HepG2 (cell line): Measurements from ENCODE around the gene CDC14A. TPM values are rescaled to one million over a fixed set of nuclear protein-coding genes. Genes with fewer than 3 reads are reported as not detected.
A peak's percentile ranks its signal among the peaks of the same experiment; 100 is the strongest.

Source experiments
- ATAC-seq: fragments of 200-7000 bp; cut with Tn5 transposase; 3 replicates; pipeline ENCODE4 v1.9.1; 2020; ENCODE audit warnings: mild to moderate bottlenecking, moderate library complexity
- BruUV-seq: library from RNA; stranded (reverse); fragments of 400-500 nt; replicated peaks from 2 replicates; lab custom pipeline; 2021; lab: Mats Ljungman, UMichigan
- CTCF ChIA-PET: fragments of 300-600 bp; formaldehyde crosslinking; extraction: SDS; loops from one replicate; lab custom pipeline; 2021; ENCODE audit warnings: low total read pairs, inconsistent platforms, low intra/inter-chr PET ratio; lab: Yijun Ruan, JAX
- POLR2A ChIA-PET: fragments of 350-600 bp; sonication (Branson Sonifier 250); formaldehyde crosslinking; loops from one replicate; lab custom pipeline; 2020; ENCODE audit warnings: antibody characterized with exemption, inconsistent platforms; lab: Yijun Ruan, JAX
- DNase-seq: peaks from one replicate; pipeline ENCODE4 v3.0.0-alpha.2; 2015; ENCODE audit warnings: low spot score
- FAIRE-seq: peaks from 3 replicates; lab custom pipeline; 2011; peaks lifted over from hg19 to GRCh38; lab: Jason Lieb, UNC
- H2AFZ ChIP-seq: one replicate; pipeline ENCODE4 v1.6.1; 2011; ENCODE audit warnings: low read length, inconsistent platforms
- H3K27ac ChIP-seq: fragments of 300-600 bp; 3 replicates; pipeline ENCODE4 v1.8.0; 2011; ENCODE audit warnings: mixed run types, mild to moderate bottlenecking, mixed read lengths, low read length, inconsistent platforms; ENCODE audit not compliant: insufficient read depth; ENCODE audit errors: extremely low read length
- H3K27me3 ChIP-seq, 2 experiments: fragments of 200-600 bp in 1 of 2; 2 replicates in 1 of 2; 3 replicates in 1 of 2; pipeline versions ENCODE4 v1.6.0 to v1.8.0; 2011; ENCODE audit warnings: low read length in 2 of 2, mild to moderate bottlenecking in 2 of 2, moderate library complexity in 2 of 2, inconsistent platforms in 1 of 2; ENCODE audit not compliant: insufficient read depth in 2 of 2, control insufficient read depth in 1 of 2
- H3K36me3 ChIP-seq, 2 experiments: fragments of 200-600 bp in 1 of 2; replicated peaks in 1 of 2; 2 replicates in 1 of 2; 3 replicates in 1 of 2; pipeline versions ENCODE4 v1.5.1 to v1.8.0; 2011; ENCODE audit warnings: low read length in 2 of 2, inconsistent platforms in 1 of 2; ENCODE audit not compliant: insufficient read depth in 2 of 2, control insufficient read depth in 1 of 2
- H3K4me1 ChIP-seq: 2 replicates; pipeline ENCODE4 v1.5.1; 2012; ENCODE audit warnings: low read length, inconsistent platforms; ENCODE audit not compliant: insufficient read depth
- H3K4me2 ChIP-seq: 2 replicates; pipeline ENCODE4 v1.6.0; 2011; ENCODE audit warnings: low read depth, low read length, inconsistent platforms
- H3K4me3 ChIP-seq, 3 experiments: fragments of 200-600 bp in 1 of 3; sonication (generic), shearing (Covaris generic) in 1 of 3; replicated peaks in 1 of 3; 2 replicates each; pipeline ENCODE4 v1.5.1; 2011 to 2016; ENCODE audit warnings: low read length in 3 of 3, inconsistent platforms in 2 of 3, low read depth in 2 of 3, mild to moderate bottlenecking in 2 of 3, control low read depth in 1 of 3, mixed read lengths in 1 of 3; ENCODE audit not compliant: insufficient read depth in 1 of 3
- H3K79me2 ChIP-seq: one replicate; pipeline ENCODE4 v1.6.1; 2011; ENCODE audit warnings: low read length, inconsistent platforms; ENCODE audit not compliant: insufficient read depth
- H3K9ac ChIP-seq: 2 replicates; pipeline ENCODE4 v1.6.0; 2011; ENCODE audit warnings: mild to moderate bottlenecking, low read depth, low read length, inconsistent platforms; ENCODE audit not compliant: insufficient read depth
- H3K9me3 ChIP-seq: 2 replicates; pipeline ENCODE4 v1.5.1; 2012; ENCODE audit warnings: mild to moderate bottlenecking, low read length
- H4K20me1 ChIP-seq: 2 replicates; pipeline ENCODE4 v1.6.0; 2011; ENCODE audit warnings: inconsistent platforms, mild to moderate bottlenecking, low read length, moderate library complexity; ENCODE audit not compliant: insufficient read depth
- CEBPB ChIP-seq: IDR thresholded peaks from 2 replicates; pipeline ENCODE4 v1.6.1; 2011; ENCODE audit warnings: low read depth, low read length, improper control_type of control experiment, borderline replicate concordance
- EEA1 ChIP-seq: sonication (generic); formaldehyde crosslinking; IDR thresholded peaks from 2 replicates; pipeline ENCODE4 v1.5.1; 2020; ENCODE audit warnings: mild to moderate bottlenecking, missing genetic modification reagents, borderline replicate concordance
- HDAC2 ChIP-seq: sonication (generic); formaldehyde crosslinking; IDR thresholded peaks from 2 replicates; pipeline ENCODE4 v1.4.0; 2020; ENCODE audit warnings: missing genetic modification reagents
- LCORL ChIP-seq, 2 experiments: fragments of 450-650 bp in 1 of 2; sonication (generic) in 1 of 2; formaldehyde crosslinking in 1 of 2; IDR thresholded peaks; 2 replicates each; pipeline versions ENCODE4 v1.5.0 to v1.6.1; 2017 to 2020; ENCODE audit warnings: antibody characterized with exemption in 1 of 2, missing genetic modification reagents in 1 of 2
- MAX ChIP-seq: IDR thresholded peaks from 2 replicates; pipeline ENCODE4 v1.6.1; 2012; ENCODE audit warnings: inconsistent platforms
- NCOR1 ChIP-seq: fragments of 200-600 bp; sonication (generic); IDR thresholded peaks from 2 replicates; pipeline ENCODE4 v1.7.0; 2017; ENCODE audit warnings: antibody characterized with exemption, low read length, borderline replicate concordance
- SETDB1 ChIP-seq: sonication (generic); formaldehyde crosslinking; IDR thresholded peaks from 2 replicates; pipeline ENCODE4 v1.5.1; 2020; ENCODE audit warnings: missing genetic modification reagents, mild to moderate bottlenecking, borderline replicate concordance
- SP140L ChIP-seq: sonication (generic); formaldehyde crosslinking; IDR thresholded peaks from 2 replicates; pipeline ENCODE4 v1.4.0; 2020; ENCODE audit warnings: missing genetic modification reagents, borderline replicate concordance
- SRY ChIP-seq: sonication (generic); formaldehyde crosslinking; IDR thresholded peaks from 2 replicates; pipeline ENCODE4 v1.8.0; 2022; ENCODE audit warnings: mild to moderate bottlenecking, missing genetic modification reagents
- ZBTB2 ChIP-seq: sonication (generic); formaldehyde crosslinking; IDR thresholded peaks from 2 replicates; pipeline ENCODE4 v1.8.0; 2022; ENCODE audit warnings: low read depth, missing genetic modification reagents
- ZNF30 ChIP-seq: sonication (generic); formaldehyde crosslinking; IDR thresholded peaks from 2 replicates; pipeline ENCODE4 v1.5.0; 2020; ENCODE audit warnings: mild to moderate bottlenecking, missing genetic modification reagents
- ZNF691 ChIP-seq: sonication (generic); formaldehyde crosslinking; IDR thresholded peaks from 2 replicates; pipeline ENCODE4 v1.4.0; 2020; ENCODE audit warnings: missing genetic modification reagents, low read depth, mild to moderate bottlenecking, borderline replicate concordance
- WGBS: methylation state at CpG from one replicate; pipeline ENCODE4 v1.1.6; 2017; ENCODE audit warnings: low lambda C conversion rate; 5-methylcytosine and 5-hydroxymethylcytosine counted together
- in situ Hi-C: cut with HindIII; loops from 2 replicates; pipeline ENCODE4 v1.10.0; 2017; ENCODE audit warnings: low pct_unique_long_range_greater_than_20kb; ENCODE audit not compliant: extremely low pct_ligation_motif_present
- intact Hi-C: fragments of 100-400 bp; cut with micrococcal nuclease; formaldehyde crosslinking; loops from one replicate; pipeline ENCODE4 v1.10.0; 2022; ENCODE audit not compliant: unreplicated experiment
- polyA plus RNA-seq, 8 experiments: library from polyadenylated mRNA; depleted of rRNA in 3 of 8; stranded (reverse) in 7 of 8; unstranded in 1 of 8; fragments of >200 nt; fragmentation: Illumina TruSeq in 4 of 8; extraction: Trizol in 4 of 8; gene quantifications; 2 replicates each; pipeline versions ENCODE4 v1.2.1 to v1.2.3, GENCODE V29; 2011 to 2016; ENCODE audit warnings: low read depth in 4 of 8, missing spikeins in 1 of 8, mixed read lengths in 1 of 8; ENCODE audit not compliant: insufficient read depth in 1 of 8
- total RNA-seq, 5 experiments: library from RNA; depleted of rRNA; stranded (reverse); fragments of >200 nt; fragmentation: Illumina TruSeq; extraction: Trizol; gene quantifications; 2 replicates each; pipeline ENCODE4 v1.2.3, GENCODE V29; 2016; ENCODE audit warnings: low read depth in 1 of 5

Gene CDC14A
- total and polyA plus RNA-seq, 2 of the 13 experiments (the other 11 are each of a cell fraction or from before 2014, with no cell fraction given) = 2.8 to 4.9 TPM

GRCh38 chr1:100414693-100415497 is 62.6 kb downstream of the CDC14A start:
- Histone ChIP-seq H2AFZ (no peak overlapping the region), H3K9me3 (no peaks in the 10 kb centered on the region), H3K4me1 (peaks cover 11% of the 10 kb centered on the region), H3K27ac (no peak overlapping the region), H3K79me2 (no peaks in the 10 kb centered on the region), H3K36me3 (no peaks in the 10 kb centered on the region; a peak in 2 of 5 replicates), H3K4me3 (no peak overlapping the region), H4K20me1 (no peaks in the 10 kb centered on the region), H3K27me3 (no peaks in the 10 kb centered on the region), H3K9ac (no peak overlapping the region), H3K4me2 (no peak overlapping the region)
- ChIA-PET CTCF (no interaction called here), POLR2A (no interaction called here)
- in situ Hi-C loops (no loop called here), intact Hi-C loops (no loop called here)
- DNase-seq (no peak), ATAC-seq (no peak), FAIRE-seq (no peak)
- no peak for TF ChIP-seq MAX
- peak; percentile 31; the same call in 1 of the 2 replicates for TF ChIP-seq CEBPB
- no peak for TF ChIP-seq SP140L (CRISPR knock-in tag)
- no peak for TF ChIP-seq NCOR1
- TF ChIP-seq SRY (CRISPR knock-in tag) = no peak
- no peak for TF ChIP-seq ZNF30
- no peak for TF ChIP-seq ZBTB2
- no TSS peak for BruUV-seq
- WGBS = 86% methylated on average over 5 of the region's 5 CpGs

- ChIA-PET CTCF (no interaction called here), POLR2A (no interaction called here)
- H3K79me2 ChIP-seq = no peaks in the 10 kb centered on the region
- no peaks in the 10 kb centered on the region for H4K20me1 ChIP-seq
- H3K27me3 ChIP-seq = no peaks in the 10 kb centered on the region
- no peak for DNase-seq
- no peak overlapping the region for H3K27ac ChIP-seq
- no peak overlapping the region for H3K4me2 ChIP-seq
- no TSS peak for BruUV-seq
- H3K9me3 ChIP-seq = no peaks in the 10 kb centered on the region
- in situ Hi-C loops = no loop called here
- FAIRE-seq = no peak
- no peak for ATAC-seq
- intact Hi-C loops = no loop called here
- H3K9ac ChIP-seq = no peak overlapping the region
- TF ChIP-seq ZNF691 (no peak), LCORL (IDR thresholded peaks at IDR 0.05) (no peak), LCORL (CRISPR knock-in tag; IDR thresholded peaks at IDR 0.05) (no peak), SETDB1 (CRISPR knock-in tag) (no peak), EEA1 (no peak), HDAC2 (no peak)
- H3K4me1 ChIP-seq = peaks cover 11% of the 10 kb centered on the region
- H2AFZ ChIP-seq = no peak overlapping the region
- no peaks in the 10 kb centered on the region; a peak in 2 of 5 replicates for H3K36me3 ChIP-seq
- no peak overlapping the region for H3K4me3 ChIP-seq
Observed at GRCh38 chr1:100415498-100415778, 63.1 kb downstream of the CDC14A start.
